GM10266 (cell line): ENCODE measurements around the gene TOM1.

Source experiments
- DNase-seq: peaks from one replicate; pipeline ENCODE4 v3.0.0; 2012; ENCODE audit errors: extremely low spot score
- TF ChIP-seq, protein P1 (sequence below): IDR thresholded peaks from 2 replicates; pipeline ENCODE4 v1.5.1; 2012; ENCODE audit warnings: mild to moderate bottlenecking, low read depth; ENCODE audit not compliant: control insufficient read depth, insufficient read depth; ENCODE audit errors: missing control alignments

TOM1 gene

DNA sequence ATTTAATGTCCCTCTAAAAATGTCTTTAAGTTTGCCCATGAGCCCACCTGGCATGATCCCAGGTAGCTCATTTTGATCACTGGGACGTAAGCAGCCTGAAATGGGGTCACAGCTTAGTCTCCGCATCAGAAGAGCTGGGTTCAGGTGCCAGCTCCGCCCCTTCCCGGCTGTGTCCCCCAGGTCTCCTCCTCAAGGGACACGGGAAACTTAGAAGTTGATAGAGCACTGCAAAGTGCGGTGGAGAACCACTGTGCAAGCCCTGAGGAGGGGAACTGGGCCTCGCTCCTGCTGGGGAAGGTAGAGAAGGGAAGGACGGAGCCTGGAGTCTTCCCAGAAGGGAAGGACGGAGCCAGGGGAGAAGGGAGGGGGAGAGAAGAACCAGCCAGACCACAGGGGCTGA is 7.7 kb downstream of the TOM1 start:
- TF ChIP-seq, protein P1, sequence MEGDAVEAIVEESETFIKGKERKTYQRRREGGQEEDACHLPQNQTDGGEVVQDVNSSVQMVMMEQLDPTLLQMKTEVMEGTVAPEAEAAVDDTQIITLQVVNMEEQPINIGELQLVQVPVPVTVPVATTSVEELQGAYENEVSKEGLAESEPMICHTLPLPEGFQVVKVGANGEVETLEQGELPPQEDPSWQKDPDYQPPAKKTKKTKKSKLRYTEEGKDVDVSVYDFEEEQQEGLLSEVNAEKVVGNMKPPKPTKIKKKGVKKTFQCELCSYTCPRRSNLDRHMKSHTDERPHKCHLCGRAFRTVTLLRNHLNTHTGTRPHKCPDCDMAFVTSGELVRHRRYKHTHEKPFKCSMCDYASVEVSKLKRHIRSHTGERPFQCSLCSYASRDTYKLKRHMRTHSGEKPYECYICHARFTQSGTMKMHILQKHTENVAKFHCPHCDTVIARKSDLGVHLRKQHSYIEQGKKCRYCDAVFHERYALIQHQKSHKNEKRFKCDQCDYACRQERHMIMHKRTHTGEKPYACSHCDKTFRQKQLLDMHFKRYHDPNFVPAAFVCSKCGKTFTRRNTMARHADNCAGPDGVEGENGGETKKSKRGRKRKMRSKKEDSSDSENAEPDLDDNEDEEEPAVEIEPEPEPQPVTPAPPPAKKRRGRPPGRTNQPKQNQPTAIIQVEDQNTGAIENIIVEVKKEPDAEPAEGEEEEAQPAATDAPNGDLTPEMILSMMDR: no peak
- no peak for DNase-seq

DNA sequence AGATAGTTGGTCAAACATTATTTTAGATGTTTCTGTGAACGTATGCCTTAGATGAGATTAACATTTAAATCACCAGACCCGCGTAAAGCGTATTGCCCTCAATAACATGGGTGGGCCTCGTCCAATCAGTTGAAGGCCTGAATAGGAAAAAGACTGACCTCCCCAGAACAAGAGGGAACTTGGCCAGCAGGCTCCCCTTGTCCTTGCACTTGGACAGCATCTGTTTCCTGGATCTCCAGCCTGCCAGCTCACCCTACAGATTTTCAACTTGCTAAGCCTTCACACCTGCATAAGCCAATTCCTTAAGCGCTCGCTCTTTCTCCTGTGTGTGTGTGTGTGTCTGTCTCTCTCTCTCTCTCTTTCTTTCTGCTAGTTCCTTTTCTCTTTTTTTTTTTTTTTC is 8.2 kb downstream of the TOM1 start:
- TF ChIP-seq, protein P1: no peak
- DNase-seq: no peak

DNA sequence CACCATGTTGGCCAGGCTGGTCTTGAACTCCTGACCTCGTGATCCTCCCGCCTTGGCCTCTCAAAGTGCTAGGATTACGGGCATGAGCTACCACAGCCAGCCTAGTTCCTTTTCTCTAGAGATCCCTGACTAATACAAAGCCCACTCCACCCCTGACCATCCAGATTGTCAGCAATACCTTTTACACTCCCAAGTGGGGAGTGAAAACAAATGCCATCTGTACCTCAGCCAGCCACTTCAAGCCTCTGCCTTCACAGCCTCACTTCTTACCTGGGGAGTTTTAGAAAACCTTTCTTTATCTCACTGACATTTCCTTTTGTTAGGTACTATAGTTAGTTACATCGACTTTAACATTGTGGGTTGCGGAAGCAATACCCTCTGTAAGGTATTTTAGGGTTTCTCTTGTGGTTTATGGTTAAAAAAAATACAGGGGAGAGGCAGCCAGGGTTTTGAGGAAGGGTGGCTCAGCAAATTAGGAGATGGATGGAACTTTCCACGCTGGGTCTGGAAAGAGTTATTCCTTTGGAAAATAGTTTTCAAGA is 8.9 kb downstream of the TOM1 start:
- TF ChIP-seq, protein P1: no peak

DNA sequence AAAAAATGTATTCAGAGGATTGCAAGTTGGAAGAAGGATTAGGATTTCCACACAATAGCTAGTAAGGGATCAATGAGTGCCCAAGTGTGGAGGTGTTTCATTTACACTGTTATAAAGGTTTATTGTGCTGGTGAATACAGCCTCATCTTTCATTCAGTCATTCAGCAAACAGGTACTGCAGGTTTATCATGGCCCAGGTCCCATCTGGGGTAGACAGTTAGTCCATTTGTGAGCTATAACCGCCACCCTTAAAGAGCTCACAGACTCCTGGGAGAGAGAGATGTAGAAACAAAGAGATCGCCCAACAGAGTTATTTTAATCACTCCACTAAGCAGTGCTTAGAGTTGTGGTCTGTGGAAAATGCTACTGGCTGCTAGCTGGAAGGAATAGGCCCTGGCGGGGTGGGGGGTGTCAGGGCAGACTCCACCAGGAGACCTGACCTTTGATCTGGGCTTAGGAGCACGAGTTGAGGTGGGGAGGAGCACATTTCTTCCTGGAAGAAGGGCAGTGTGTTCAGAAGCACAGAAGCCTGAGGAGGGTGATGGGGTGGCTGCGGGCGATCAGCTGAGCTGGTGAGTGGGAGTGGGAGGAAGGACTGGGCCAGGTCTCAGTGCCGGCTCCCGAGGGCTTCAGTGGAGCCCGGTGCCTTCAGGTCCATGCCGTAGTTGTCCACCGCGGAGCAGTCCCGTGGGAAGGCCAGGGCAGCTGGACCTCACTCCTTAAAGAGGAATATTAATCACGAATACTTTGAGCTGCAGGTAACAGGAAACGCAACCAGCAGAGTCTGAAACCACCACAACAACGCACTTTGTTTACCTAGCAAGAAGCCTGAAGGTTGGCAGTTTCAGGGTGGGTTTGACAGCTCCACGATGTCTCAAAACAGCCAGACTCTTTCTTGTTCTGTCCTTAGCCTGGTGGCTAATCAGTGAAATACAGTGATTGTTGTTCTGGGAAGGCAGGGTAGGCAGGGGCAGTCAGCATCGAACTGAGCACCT is 11.2 kb downstream of the TOM1 start:
- TF ChIP-seq, protein P1: no peak
- no peak for DNase-seq

More for the DNA sequence above, 8.9 kb downstream of the TOM1 start:
- peak; percentile 29 for DNase-seq

DNA sequence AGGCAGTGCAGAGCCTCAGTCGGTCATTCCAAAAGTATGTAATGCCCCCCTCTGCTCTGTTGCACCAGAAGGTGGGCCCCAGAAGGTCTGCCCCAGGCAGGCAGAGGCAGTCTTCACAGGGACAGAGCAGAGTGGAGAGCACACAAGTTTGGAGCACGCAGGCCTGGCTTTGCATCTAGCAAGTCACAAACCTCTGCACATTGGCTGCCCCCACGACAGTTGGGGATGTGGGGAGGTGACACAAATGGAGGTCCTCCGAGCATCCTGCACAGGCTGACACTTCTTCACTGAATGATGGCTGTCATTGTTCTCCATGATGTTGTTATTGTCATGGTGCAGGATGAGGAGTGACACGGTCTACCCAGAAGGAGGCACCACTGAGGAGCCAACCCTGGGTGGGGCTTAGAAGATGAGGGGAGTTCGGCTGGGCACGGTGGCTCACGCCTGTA is 11.9 kb downstream of the TOM1 start:
- DNase-seq: no peak
- TF ChIP-seq, protein P1: no peak

DNA sequence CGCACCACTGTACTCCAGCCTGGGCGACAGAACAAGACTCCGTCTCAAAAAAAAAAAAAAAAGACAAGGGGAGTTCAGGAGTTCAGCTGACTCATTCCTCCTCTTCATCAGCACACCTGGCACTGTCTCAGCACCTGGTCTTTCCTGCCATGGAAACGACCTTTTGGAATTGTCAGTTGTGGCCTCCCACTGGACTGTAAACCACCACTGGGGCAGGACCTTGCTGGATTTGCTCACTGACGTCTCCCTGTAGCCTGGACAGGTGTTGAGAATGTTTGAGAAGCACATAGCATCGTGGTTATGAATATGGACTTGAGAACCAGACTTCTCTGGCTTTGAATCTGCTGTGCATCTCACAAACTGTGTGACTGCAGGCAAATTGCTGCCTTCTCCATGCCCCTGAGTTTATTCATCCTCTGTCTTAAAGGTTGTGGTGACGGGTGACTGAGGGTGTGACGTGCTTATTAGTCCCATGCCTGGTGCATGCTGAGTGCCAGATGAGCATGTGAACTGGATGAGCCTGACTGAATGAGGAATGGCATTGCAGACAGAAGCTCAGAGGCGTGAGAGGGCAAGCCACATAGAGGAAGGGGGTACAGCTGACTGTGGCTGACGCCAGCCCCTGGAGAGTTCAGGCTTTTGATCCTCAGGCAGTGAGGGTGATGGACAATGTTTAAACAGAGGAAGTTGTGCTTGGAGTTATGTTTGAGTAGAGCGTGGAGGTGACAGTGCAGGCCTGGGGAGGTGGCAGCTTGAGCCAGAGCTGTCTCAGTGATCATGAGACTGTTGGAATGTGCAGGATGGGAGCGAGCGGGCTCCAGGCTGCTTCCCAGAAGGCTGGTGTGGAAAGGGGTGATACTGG is 12.7 kb downstream of the TOM1 start:
- TF ChIP-seq, protein P1: no peak
- DNase-seq: no peak
